ENCODE measurements around the gene CSNK2A2. TPM values are rescaled to one million over a fixed set of nuclear protein-coding genes. Genes with fewer than 3 reads are reported as not detected.
A peak's percentile ranks its signal among the peaks of the same experiment; 100 is the strongest.

Gene CSNK2A2
- total and polyA plus RNA-seq, 9 of the 15 experiments (the other 6 are each of a cell fraction or from before 2014, with no cell fraction given) = 20.8 to 109 (median 44.7) TPM

DNA sequence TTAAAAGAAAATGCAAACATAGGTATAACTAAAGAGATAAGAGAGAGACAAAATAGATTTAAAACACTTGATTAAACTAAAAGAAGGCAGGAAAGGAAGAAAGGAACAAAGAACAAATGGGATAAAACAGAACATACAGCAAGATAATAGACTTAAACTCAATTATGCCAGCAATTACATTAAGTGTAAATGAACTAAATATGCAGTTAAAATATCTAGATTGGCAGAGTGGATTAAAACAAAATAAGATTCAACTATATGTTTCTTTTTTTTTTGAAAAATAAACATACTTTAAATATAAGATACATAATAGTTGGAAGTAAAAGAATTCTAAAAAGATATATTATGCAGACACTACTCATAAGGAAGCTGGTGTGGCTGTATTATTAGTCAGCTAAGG lies 59.1 kb downstream of the CSNK2A2 start:
- POLR2A ChIA-PET = no interaction called here
- no peaks in the 10 kb centered on the region for H3K79me2 ChIP-seq (ENCODE audit: control insufficient read depth, insufficient read depth, low read length)
- no peak for FAIRE-seq

GRCh38 chr16:58137581-58137980 lies 60.3 kb downstream of the CSNK2A2 start:
- DNase-seq (ENCODE audit: extremely low read depth in 1 of 4, low spot score in 3 of 4) (no peak), ATAC-seq (no peak), FAIRE-seq (no peak)
- Histone ChIP-seq H4K20me1 (replicated peaks; ENCODE audit: control insufficient read depth, insufficient read depth, low read length) (no peaks in the 10 kb centered on the region), H3K4me3 (no peak overlapping the region), H3K27me3 (ENCODE audit: control insufficient read depth in 2 of 2, insufficient read depth in 2 of 2, low read length in 2 of 2) (no peaks in the 10 kb centered on the region), H2AFZ (ENCODE audit: low read depth, low read length) (no peak overlapping the region), H3K79me2 (ENCODE audit: control insufficient read depth, insufficient read depth, low read length) (no peaks in the 10 kb centered on the region), H3K4me2 (ENCODE audit: insufficient read depth, low read length) (no peak overlapping the region), H3K9me1 (ENCODE audit: control insufficient read depth, insufficient read depth, low read length) (no peaks in the 10 kb centered on the region), H3K4me1 (replicated peaks in 1 of 2; ENCODE audit: control insufficient read depth in 2 of 2, insufficient read depth in 2 of 2, low read length in 2 of 2) (no peaks in the 10 kb centered on the region), H3K27ac (ENCODE audit: extremely low read depth, low read depth, low read length) (no peak overlapping the region), H3K9ac (ENCODE audit: insufficient read depth in 1 of 2, low read depth in 2 of 2, low read length in 2 of 2) (no peak overlapping the region), H3K9me3 (replicated peaks; ENCODE audit: control insufficient read depth, insufficient read depth, low read depth, low read length) (peaks cover 3% of the 10 kb centered on the region; the same call in 1 of the 2 replicates), H3K36me3 (ENCODE audit: control insufficient read depth, insufficient read depth, low read length) (no peaks in the 10 kb centered on the region)
- 9% methylated on average over 2 of the region's 2 CpGs for WGBS (ENCODE audit: insufficient coverage, low coverage, missing lambda C conversion rate)
- POLR2A ChIA-PET = interaction anchor here (0.7 to 1.8 kb wide), 3 partner anchors 8 to 27 kb away, joined by 3 to 8 read pairs (median 3); partner anchors contain the start of gene CFAP20
- in situ Hi-C loops (cut with MboI) = no loop called here
- CTCF ChIA-PET (ENCODE audit: low intra/inter-chr PET ratio) = no interaction called here
- intact Hi-C loops (cut with micrococcal nuclease) = no loop called here
- peak; percentile 80; the same call in 1 of the 2 replicates for TF ChIP-seq TRIM28 (IDR thresholded peaks at IDR 0.05)
- no peak for TF ChIP-seq ARID1B (IDR thresholded peaks at IDR 0.05)
- TF ChIP-seq CBX3 (IDR thresholded peaks at IDR 0.05; ENCODE audit: borderline replicate concordance in 1 of 2, low read length in 2 of 2) = peak in 1 of 2 experiments; percentile 77; a peak in 2 of 3 replicates
- TF ChIP-seq GATAD2B (IDR thresholded peaks at IDR 0.05; ENCODE audit: borderline replicate concordance) = no peak
- no peak for TF ChIP-seq SRF (CRISPR knock-in tag; IDR thresholded peaks at IDR 0.05)
- TF ChIP-seq GABPA (tag; conservative IDR thresholded peaks at IDR 0.05; ENCODE audit: low read depth) = no peak
- no peak for TF ChIP-seq NR0B1 (IDR thresholded peaks at IDR 0.05; ENCODE audit: partially characterized antibody)
- peak; percentile 32 to 61; a peak in 2 of 4 replicates for TF ChIP-seq TRIM24 (IDR thresholded peaks at IDR 0.05)
- no peak for TF ChIP-seq HCFC1 (IDR thresholded peaks at IDR 0.05; ENCODE audit: low read depth, low read length)
- no peak for TF ChIP-seq HDGF (IDR thresholded peaks at IDR 0.05)
- no peak for TF ChIP-seq TBP (optimal IDR thresholded peaks at IDR 0.05; ENCODE audit: low read depth, low read length)
- TF ChIP-seq TAF9B (IDR thresholded peaks at IDR 0.05; ENCODE audit: partially characterized antibody) = no peak
- no peak for TF ChIP-seq MCM5 (IDR thresholded peaks at IDR 0.05; ENCODE audit: low read depth)
- no peak for TF ChIP-seq U2AF2 (optimal IDR thresholded peaks at IDR 0.05; ENCODE audit: low read depth, low read length)
- no peak for TF ChIP-seq ELF4 (CRISPR knock-in tag; IDR thresholded peaks at IDR 0.05)
- TF ChIP-seq EZH2 (IDR thresholded peaks at IDR 0.05; ENCODE audit: borderline replicate concordance, low read depth, low read length) = no peak
- no peak for TF ChIP-seq EGR1 (conservative IDR thresholded peaks at IDR 0.05)
- BruUV-seq (replicated peaks) = no TSS peak

More for the DNA sequence above, 59.1 kb downstream of the CSNK2A2 start:
- in situ Hi-C loops (cut with MboI) (no loop called here), intact Hi-C loops (cut with micrococcal nuclease) (no loop called here)
- H3K9ac ChIP-seq (ENCODE audit: insufficient read depth in 1 of 2, low read depth in 2 of 2, low read length in 2 of 2) = no peak overlapping the region
- H3K4me1 ChIP-seq (replicated peaks in 1 of 2; ENCODE audit: control insufficient read depth in 2 of 2, insufficient read depth in 2 of 2, low read length in 2 of 2) = no peaks in the 10 kb centered on the region
- H3K27me3 ChIP-seq (ENCODE audit: control insufficient read depth in 2 of 2, insufficient read depth in 2 of 2, low read length in 2 of 2) = no peaks in the 10 kb centered on the region
- TF ChIP-seq ZNF507 (tag; conservative IDR thresholded peaks at IDR 0.05) (peak; percentile 94), ATF7 (IDR thresholded peaks at IDR 0.05) (no peak), RBM25 (IDR thresholded peaks at IDR 0.05; ENCODE audit: low read depth, low read length, severe bottlenecking) (peak; percentile 57), ZNF354B (CRISPR knock-in tag; IDR thresholded peaks at IDR 0.05) (0 out of 2 replicates have a peak, but pooled peaks have one; percentile 43)
- no peaks in the 10 kb centered on the region for H4K20me1 ChIP-seq (replicated peaks; ENCODE audit: control insufficient read depth, insufficient read depth, low read length)
- H3K9me1 ChIP-seq (ENCODE audit: control insufficient read depth, insufficient read depth, low read length) = no peaks in the 10 kb centered on the region
- no peak for DNase-seq (ENCODE audit: extremely low read depth in 1 of 4, low spot score in 3 of 4)
- no peaks in the 10 kb centered on the region for H3K36me3 ChIP-seq (ENCODE audit: control insufficient read depth, insufficient read depth, low read length)
- no TSS peak for BruUV-seq (replicated peaks)
- no peak for ATAC-seq
- no peak overlapping the region for H2AFZ ChIP-seq (ENCODE audit: low read depth, low read length)
- H3K9me3 ChIP-seq (replicated peaks; ENCODE audit: control insufficient read depth, insufficient read depth, low read depth, low read length) = peaks cover 3% of the 10 kb centered on the region; the same call in 1 of the 2 replicates
- no peak overlapping the region for H3K27ac ChIP-seq (ENCODE audit: extremely low read depth, low read depth, low read length)
- CTCF ChIA-PET (ENCODE audit: low intra/inter-chr PET ratio) = no interaction called here
- no peak overlapping the region for H3K4me3 ChIP-seq
- H3K4me2 ChIP-seq (ENCODE audit: insufficient read depth, low read length) = no peak overlapping the region

Measured in K562 (cell line).